Activated B cell treated with CpG ODN at 0.5 μM for 24 hours (primary cell): ENCODE data around the gene BCAN. TPM values are rescaled to one million over a fixed set of nuclear protein-coding genes. Genes with fewer than 3 reads are reported as not detected.

ENCODE experiments used
- ATAC-seq: fragments of 200-7000 bp; cut with Tn5 transposase; one replicate; pipeline ENCODE4 v1.10.0; 2021; ENCODE audit warnings: low read depth, mild to moderate bottlenecking, moderate library complexity
- CTCF ChIA-PET: fragments of 350-600 bp; sonication (Branson Sonifier 250); formaldehyde crosslinking; loops from one replicate; lab custom pipeline; 2021; ENCODE audit warnings: antibody characterized with exemption; lab: Charles Lee
- POLR2A ChIA-PET: fragments of 350-600 bp; sonication (Branson Sonifier 250); formaldehyde crosslinking; loops from one replicate; lab custom pipeline; 2021; ENCODE audit warnings: antibody characterized with exemption; lab: Charles Lee
- DNase-seq: peaks from one replicate; pipeline ENCODE4 v3.0.0; 2022
- H3K27ac Mint-ChIP-seq: one replicate; pipeline ENCODE4 v1.8.0; 2020; ENCODE audit warnings: mixed read lengths
- H3K27me3 Mint-ChIP-seq: one replicate; pipeline ENCODE4 v1.8.0; 2021; ENCODE audit warnings: mixed read lengths
- H3K36me3 Mint-ChIP-seq: one replicate; pipeline ENCODE4 v1.8.0; 2021; ENCODE audit warnings: low read depth, mixed read lengths
- H3K4me1 Mint-ChIP-seq: one replicate; pipeline ENCODE4 v1.8.0; 2021; ENCODE audit warnings: mixed read lengths
- H3K4me3 Mint-ChIP-seq: one replicate; pipeline ENCODE4 v1.8.0; 2020; ENCODE audit warnings: mild to moderate bottlenecking, mixed read lengths
- H3K9me3 Mint-ChIP-seq: one replicate; pipeline ENCODE4 v1.8.0; 2020; ENCODE audit warnings: mixed read lengths
- intact Hi-C: fragments of 100-400 bp; cut with micrococcal nuclease; formaldehyde crosslinking; loops from one replicate; pipeline ENCODE4 v1.15.1; 2024
- total RNA-seq: library from RNA; stranded (reverse); gene quantifications from 2 replicates; pipeline ENCODE4 v1.2.3, GENCODE V29; 2022
- TF ChIP-seq, protein P1 (sequence below): fragments of 200-600 bp; IDR thresholded peaks from one replicate; pipeline ENCODE4 v1.8.0; 2022; ENCODE audit warnings: antibody characterized with exemption, mild to moderate bottlenecking

The BCAN gene
- total RNA-seq, 1 donor from 2014 or later = 0.51 TPM

DNA sequence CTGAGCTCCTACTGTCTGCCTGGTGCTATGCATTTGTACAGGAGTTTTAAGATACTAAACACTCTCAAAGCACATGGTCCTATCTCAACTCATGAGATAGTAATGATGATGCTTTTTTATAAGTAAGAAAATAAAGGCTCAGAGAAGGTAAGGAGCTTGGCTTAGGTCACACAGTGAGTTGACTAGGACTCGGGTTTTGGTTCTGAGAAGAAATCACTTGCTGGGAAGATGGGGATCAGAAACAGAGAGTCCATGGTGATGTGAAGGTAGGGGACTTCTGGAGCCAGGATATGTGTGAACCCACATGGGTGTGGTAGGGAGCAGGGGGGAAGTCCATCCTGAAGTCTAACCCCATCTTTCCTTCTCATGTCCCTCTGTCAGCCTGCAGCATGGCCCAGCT is 3.7 kb downstream of the BCAN start:
- Mint-ChIP-seq H3K27ac (no peak overlapping the region), H3K4me1 (peaks cover 20% of the 10 kb centered on the region), H3K9me3 (no peaks in the 10 kb centered on the region), H3K4me3 (no peak overlapping the region), H3K36me3 (no peaks in the 10 kb centered on the region), H3K27me3 (peaks cover 74% of the 10 kb centered on the region)
- DNase-seq (no peak), ATAC-seq (no peak)
- intact Hi-C loops = no loop called here
- TF ChIP-seq, protein P1, sequence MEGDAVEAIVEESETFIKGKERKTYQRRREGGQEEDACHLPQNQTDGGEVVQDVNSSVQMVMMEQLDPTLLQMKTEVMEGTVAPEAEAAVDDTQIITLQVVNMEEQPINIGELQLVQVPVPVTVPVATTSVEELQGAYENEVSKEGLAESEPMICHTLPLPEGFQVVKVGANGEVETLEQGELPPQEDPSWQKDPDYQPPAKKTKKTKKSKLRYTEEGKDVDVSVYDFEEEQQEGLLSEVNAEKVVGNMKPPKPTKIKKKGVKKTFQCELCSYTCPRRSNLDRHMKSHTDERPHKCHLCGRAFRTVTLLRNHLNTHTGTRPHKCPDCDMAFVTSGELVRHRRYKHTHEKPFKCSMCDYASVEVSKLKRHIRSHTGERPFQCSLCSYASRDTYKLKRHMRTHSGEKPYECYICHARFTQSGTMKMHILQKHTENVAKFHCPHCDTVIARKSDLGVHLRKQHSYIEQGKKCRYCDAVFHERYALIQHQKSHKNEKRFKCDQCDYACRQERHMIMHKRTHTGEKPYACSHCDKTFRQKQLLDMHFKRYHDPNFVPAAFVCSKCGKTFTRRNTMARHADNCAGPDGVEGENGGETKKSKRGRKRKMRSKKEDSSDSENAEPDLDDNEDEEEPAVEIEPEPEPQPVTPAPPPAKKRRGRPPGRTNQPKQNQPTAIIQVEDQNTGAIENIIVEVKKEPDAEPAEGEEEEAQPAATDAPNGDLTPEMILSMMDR = no peak
- ChIA-PET POLR2A (no interaction called here), CTCF (interaction anchor here (1.4 kb wide), 1 partner anchor 21 kb away, joined by 3 read pairs; no protein-coding TSS in a partner anchor)

DNA sequence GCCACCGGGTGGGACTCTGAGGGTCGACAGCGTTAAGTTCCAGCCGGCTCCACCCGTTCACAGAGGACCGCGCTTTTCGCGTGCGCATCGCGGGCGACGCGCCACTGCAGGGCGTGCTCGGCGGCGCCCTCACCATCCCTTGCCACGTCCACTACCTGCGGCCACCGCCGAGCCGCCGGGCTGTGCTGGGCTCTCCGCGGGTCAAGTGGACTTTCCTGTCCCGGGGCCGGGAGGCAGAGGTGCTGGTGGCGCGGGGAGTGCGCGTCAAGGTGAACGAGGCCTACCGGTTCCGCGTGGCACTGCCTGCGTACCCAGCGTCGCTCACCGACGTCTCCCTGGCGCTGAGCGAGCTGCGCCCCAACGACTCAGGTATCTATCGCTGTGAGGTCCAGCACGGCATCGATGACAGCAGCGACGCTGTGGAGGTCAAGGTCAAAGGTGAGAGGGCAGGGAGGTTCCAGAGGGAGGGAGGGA is 4.9 kb downstream of the BCAN start:
- Mint-ChIP-seq H3K4me3 (no peak overlapping the region), H3K9me3 (no peaks in the 10 kb centered on the region), H3K27me3 (peaks cover 73% of the 10 kb centered on the region), H3K27ac (no peak overlapping the region), H3K4me1 (peaks cover 13% of the 10 kb centered on the region), H3K36me3 (no peaks in the 10 kb centered on the region)
- POLR2A ChIA-PET = no interaction called here
- intact Hi-C loops = no loop called here
- CTCF ChIA-PET = no interaction called here
- ATAC-seq (no peak), DNase-seq (no peak)
- TF ChIP-seq, protein P1 = no peak

DNA sequence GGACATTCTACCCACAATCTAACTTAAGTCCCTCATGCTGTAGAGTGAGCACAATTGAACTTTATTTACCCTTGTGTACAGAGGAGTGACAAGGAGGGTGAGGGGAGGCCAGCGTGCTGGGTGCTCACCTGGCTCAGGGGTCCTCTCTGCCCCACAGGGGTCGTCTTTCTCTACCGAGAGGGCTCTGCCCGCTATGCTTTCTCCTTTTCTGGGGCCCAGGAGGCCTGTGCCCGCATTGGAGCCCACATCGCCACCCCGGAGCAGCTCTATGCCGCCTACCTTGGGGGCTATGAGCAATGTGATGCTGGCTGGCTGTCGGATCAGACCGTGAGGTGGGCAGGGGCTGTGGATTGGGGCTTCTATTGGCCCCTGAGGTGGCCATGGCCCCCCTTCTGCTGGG is 5.4 kb downstream of the BCAN start:
- Mint-ChIP-seq H3K4me1 (peaks cover 12% of the 10 kb centered on the region), H3K9me3 (no peaks in the 10 kb centered on the region), H3K27ac (no peak overlapping the region), H3K4me3 (no peak overlapping the region), H3K27me3 (peaks cover 76% of the 10 kb centered on the region), H3K36me3 (no peaks in the 10 kb centered on the region)
- CTCF ChIA-PET = interaction anchor here (3.3 kb wide), 1 partner anchor 21 kb away, joined by 12 read pairs; no protein-coding TSS in a partner anchor
- intact Hi-C loops = no loop called here
- TF ChIP-seq, protein P1 = no peak
- DNase-seq (no peak), ATAC-seq (no peak)
- POLR2A ChIA-PET = no interaction called here

DNA sequence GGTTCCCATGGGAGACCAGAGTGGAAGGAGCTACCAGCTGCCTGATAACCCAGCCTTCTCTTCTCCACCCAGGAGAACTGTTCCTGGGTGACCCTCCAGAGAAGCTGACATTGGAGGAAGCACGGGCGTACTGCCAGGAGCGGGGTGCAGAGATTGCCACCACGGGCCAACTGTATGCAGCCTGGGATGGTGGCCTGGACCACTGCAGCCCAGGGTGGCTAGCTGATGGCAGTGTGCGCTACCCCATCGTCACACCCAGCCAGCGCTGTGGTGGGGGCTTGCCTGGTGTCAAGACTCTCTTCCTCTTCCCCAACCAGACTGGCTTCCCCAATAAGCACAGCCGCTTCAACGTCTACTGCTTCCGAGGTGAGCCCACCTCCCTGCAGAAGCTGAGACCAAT is 6.6 kb downstream of the BCAN start:
- Mint-ChIP-seq H3K9me3 (no peaks in the 10 kb centered on the region), H3K27me3 (peaks cover 74% of the 10 kb centered on the region), H3K27ac (no peak overlapping the region), H3K36me3 (no peaks in the 10 kb centered on the region), H3K4me3 (no peak overlapping the region), H3K4me1 (peaks cover 4% of the 10 kb centered on the region)
- ATAC-seq (no peak), DNase-seq (no peak)
- ChIA-PET CTCF (interaction anchor here (1.1 to 3.3 kb wide), 3 partner anchors 11 to 28 kb away, joined by 4 to 12 read pairs (median 4); no protein-coding TSS in a partner anchor), POLR2A (interaction anchor here (0.9 kb wide), 1 partner anchor 58 kb away, joined by 3 read pairs; no protein-coding TSS in a partner anchor)
- intact Hi-C loops = no loop called here
- TF ChIP-seq, protein P1 = no peak

DNA sequence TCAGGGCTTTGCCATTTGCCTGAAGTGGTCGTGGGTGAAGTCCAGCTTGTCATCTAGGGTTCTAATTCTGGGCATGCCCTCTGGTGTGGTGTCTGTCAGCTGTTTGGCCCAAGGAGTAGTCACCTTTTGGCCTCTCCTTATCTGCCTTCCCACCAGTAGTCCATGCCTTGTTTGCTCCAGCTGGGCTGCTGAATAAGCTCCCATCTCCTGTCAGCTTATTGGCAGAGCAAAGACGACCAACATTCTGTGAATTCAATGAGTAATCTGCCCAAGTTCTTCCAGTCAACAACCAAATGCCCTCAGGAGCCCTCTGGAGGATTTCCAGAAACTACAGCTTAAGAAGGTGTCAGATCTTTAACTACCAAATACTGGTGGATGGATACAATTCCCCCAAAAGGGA is 7.0 kb downstream of the BCAN start:
- CTCF ChIA-PET = interaction anchor here (1.1 to 3.3 kb wide), 3 partner anchors 12 to 29 kb away, joined by 4 to 12 read pairs (median 4); no protein-coding TSS in a partner anchor
- ATAC-seq = no peak
- Mint-ChIP-seq H3K27ac (no peak overlapping the region), H3K27me3 (peaks cover 74% of the 10 kb centered on the region), H3K36me3 (no peaks in the 10 kb centered on the region), H3K4me1 (no peaks in the 10 kb centered on the region), H3K9me3 (no peaks in the 10 kb centered on the region), H3K4me3 (no peak overlapping the region)
- intact Hi-C loops = no loop called here
- DNase-seq = no peak
- TF ChIP-seq, protein P1 = no peak
- POLR2A ChIA-PET = interaction anchor here (0.9 kb wide), 1 partner anchor 58 kb away, joined by 3 read pairs; no protein-coding TSS in a partner anchor
